Psoas muscle (tissue), 8 donors: ENCODE data around the gene NUMB. TPM values are rescaled to one million over a fixed set of nuclear protein-coding genes. Genes with fewer than 3 reads are reported as not detected.

Experiments used
- ATAC-seq, 4 donors: fragments of 200-7000 bp; cut with Tn5 transposase; one replicate each; pipeline ENCODE4 v1.9.1; 2020; ENCODE audit warnings: moderate library complexity in 3 of 4, mild to moderate bottlenecking in 2 of 4
- DNase-seq, 2 donors: peaks; one replicate each; pipeline ENCODE4 v3.0.0-alpha.2; 2020
- H3K27ac ChIP-seq: fragments of 200-600 bp; one replicate; pipeline ENCODE4 v1.8.0; 2022
- H3K27me3 ChIP-seq, 3 donors: fragments of 200-600 bp in 1 of 3; one replicate each; pipeline versions ENCODE4 v1.6.1 to v1.8.0; 2013 to 2022; ENCODE audit warnings: low read length in 2 of 3, mild to moderate bottlenecking in 2 of 3, moderate library complexity in 1 of 3; ENCODE audit not compliant: insufficient read depth in 3 of 3
- H3K36me3 ChIP-seq, 2 donors: fragments of 200-600 bp in 1 of 2; one replicate each; pipeline versions ENCODE4 v1.6.1 to v1.8.0; 2013 to 2022; ENCODE audit warnings: low read depth in 1 of 2, mild to moderate bottlenecking in 1 of 2, moderate library complexity in 1 of 2; ENCODE audit not compliant: insufficient read depth in 1 of 2
- H3K4me1 ChIP-seq: fragments of 200-600 bp; one replicate; pipeline ENCODE4 v1.8.0; 2022
- H3K4me3 ChIP-seq: fragments of 200-600 bp; one replicate; pipeline ENCODE4 v1.8.0; 2022; ENCODE audit warnings: mild to moderate bottlenecking
- H3K9me3 ChIP-seq: fragments of 200-600 bp; one replicate; pipeline ENCODE4 v1.8.0; 2022
- CTCF ChIP-seq: fragments of 200-600 bp; IDR thresholded peaks from one replicate; pipeline ENCODE4 v1.8.0; 2022; ENCODE audit warnings: antibody characterized with exemption
- WGBS, 3 donors: extraction: QIAGEN DNeasy Blood & Tissue Kit; methylation state at CpG; one replicate each; pipeline versions ENCODE4 v1.1.6 to v1.1.7; 2013; 5-methylcytosine and 5-hydroxymethylcytosine counted together
- intact Hi-C, 2 donors: fragments of 100-400 bp; cut with DNase I; formaldehyde crosslinking; loops; one replicate each; pipeline versions ENCODE4 v1.11.0 to v1.14.2; 2022
- polyA plus RNA-seq, 3 donors: library from polyadenylated mRNA; stranded (reverse); fragments of 200-250 nt; gene quantifications; one replicate each; pipeline ENCODE4 v1.2.3, GENCODE V29; 2013
- total RNA-seq, 4 donors: library from RNA; stranded (reverse); fragmentation: NEBNext Ultra II Directional in 2 of 4; extraction: Animal tissue kit (Norgen Biotek cat#: 25700) in 2 of 4; gene quantifications; one replicate each; pipeline versions ENCODE4 v1.2.1 to v1.2.4, GENCODE V29; 2021 to 2023
- donor health status: healthy with polysubstance abuse.
- donor health status: DM: no; HTN: no; CAD: no; lungs with moderate emphysema.
- donor health status: Bipolar disorder and iron deficiency.
- donor health status: healthy.
- donor health status: DM: yes; HTN: yes; CAD: no.
- donor health status: DM: no; HTN: no; CAD: no.
- donor health status: DM: no; HTN: no; CAD: no.
- donor health status: DM: yes; HTN: yes; CAD: no.

The NUMB gene
- total and polyA plus RNA-seq, 7 donors: 12.5 to 26.4 (median 24.6) TPM

GRCh38 chr14:73245480-73246325 is 212.6 kb downstream of the NUMB start:
- H3K27me3 ChIP-seq: peaks cover 0 to 48% (median 21%) of the 10 kb centered on the region in 3 donors
- H3K27ac ChIP-seq: no peak overlapping the region
- WGBS, 3 donors: 10 to 12% (median 11%) methylated on average over 46 to 64 of the region's 64 CpGs
- no peaks in the 10 kb centered on the region for H3K9me3 ChIP-seq
- H3K4me1 ChIP-seq: no peaks in the 10 kb centered on the region
- H3K4me3 ChIP-seq: peak overlapping the region; percentile 59
- no peak for TF ChIP-seq CTCF
- peak; percentile 42 to 65 (median 64) for ATAC-seq
- peak; percentile 67 to 71 for DNase-seq
- intact Hi-C loops: no loop called here
- no peaks in the 10 kb centered on the region for H3K36me3 ChIP-seq

GRCh38 chr14:73244541-73245290 is 213.6 kb downstream of the NUMB start:
- DNase-seq (peak in 1 of 2 donors; percentile 13), ATAC-seq (no peak)
- Histone ChIP-seq H3K27ac (no peak overlapping the region), H3K27me3 (peaks cover 0 to 56% (median 24%) of the 10 kb centered on the region in 3 donors), H3K4me3 (no peak overlapping the region), H3K9me3 (no peaks in the 10 kb centered on the region), H3K36me3 (no peaks in the 10 kb centered on the region), H3K4me1 (peaks cover 2% of the 10 kb centered on the region)
- TF ChIP-seq CTCF: no peak
- 87 to 89% (median 88%) methylated on average over 14 of the region's 14 CpGs for WGBS, 3 donors
- intact Hi-C loops: no loop called here

- 95 to 99% (median 98%) methylated on average over 2 of the region's 2 CpGs for WGBS, 3 donors
- no peak for TF ChIP-seq CTCF
- intact Hi-C loops: no loop called here
- Histone ChIP-seq H3K27me3 (peaks cover 0 to 66% (median 25%) of the 10 kb centered on the region in 3 donors), H3K27ac (no peak overlapping the region), H3K9me3 (no peaks in the 10 kb centered on the region), H3K36me3 (no peaks in the 10 kb centered on the region), H3K4me1 (peaks cover 10% of the 10 kb centered on the region), H3K4me3 (no peak overlapping the region)
- DNase-seq (peak in 1 of 2 donors; percentile 17), ATAC-seq (no peak)
Measured at GRCh38 chr14:73243748-73244147, 214.6 kb downstream of the NUMB start.

GRCh38 chr14:73243341-73243740 is 215.0 kb downstream of the NUMB start:
- intact Hi-C loops: no loop called here
- Histone ChIP-seq H3K27ac (no peak overlapping the region), H3K4me3 (no peak overlapping the region), H3K36me3 (no peaks in the 10 kb centered on the region), H3K4me1 (peaks cover 11% of the 10 kb centered on the region), H3K9me3 (no peaks in the 10 kb centered on the region), H3K27me3 (peaks cover 0 to 70% (median 25%) of the 10 kb centered on the region in 3 donors)
- peak in 1 of 2 donors; percentile 22 for DNase-seq
- TF ChIP-seq CTCF: no peak
- 73 to 74% (median 73%) methylated on average over 3 of the region's 3 CpGs for WGBS, 3 donors
- no peak for ATAC-seq
